DND-41 (cell line): ENCODE data around the gene NELFB.

Experiments used
- CTCF ChIP-seq: IDR thresholded peaks from 2 replicates; pipeline ENCODE4 v1.5.1; 2012; ENCODE audit warnings: borderline replicate concordance, low read length, moderate library complexity, mild to moderate bottlenecking; ENCODE audit not compliant: poor library complexity, severe bottlenecking; ENCODE audit errors: extremely low read depth
- EZH2 ChIP-seq: IDR thresholded peaks from 3 replicates; pipeline ENCODE4 v1.6.1; 2012; ENCODE audit warnings: borderline replicate concordance, low read depth, mild to moderate bottlenecking, moderate library complexity, low read length, inconsistent platforms; ENCODE audit not compliant: severe bottlenecking

- TF ChIP-seq CTCF (peak; percentile 98), EZH2 (no peak)
Measured at GRCh38 chr9:137236238-137236935, 18.7 kb upstream of the NELFB start.
